GM21619 (cell line): ENCODE results near the gene XPR1.
A peak's percentile ranks its signal among the peaks of the same experiment; 100 is the strongest.
"Not testable (repeated sequence)": the region's sequence is repeated elsewhere in the genome, so short reads cannot be mapped to it uniquely, and the experiment has no call there.

ENCODE experiments used
- ATAC-seq: cut with Tn5 transposase; IDR thresholded peaks from one replicate; pipeline ENCODE4 v1.9.1; 2021; ENCODE audit not compliant: unreplicated experiment

Gene XPR1

GRCh38 chr1:180831507-180831906 is 199.7 kb downstream of the XPR1 start:
- not testable (repeated sequence) for ATAC-seq

DNA sequence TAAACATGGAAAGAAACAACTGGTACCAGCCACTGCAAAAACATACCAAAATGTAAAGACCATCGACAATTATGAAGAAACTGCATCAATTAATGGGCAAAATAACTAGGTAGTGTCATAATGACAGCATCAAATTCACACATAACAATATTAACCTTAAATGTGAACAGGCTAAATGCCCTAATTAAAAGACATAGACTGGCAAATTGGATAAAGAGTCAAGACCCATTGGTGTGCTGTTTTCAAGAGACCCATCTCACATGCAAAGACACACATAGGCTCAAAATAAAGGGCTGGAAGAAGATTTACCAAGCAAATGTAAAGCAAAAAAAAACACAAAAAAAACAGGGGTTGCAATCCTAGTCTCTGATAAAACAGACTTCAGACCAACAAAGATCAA is 201.4 kb downstream of the XPR1 start:
- ATAC-seq = not testable (repeated sequence)

DNA sequence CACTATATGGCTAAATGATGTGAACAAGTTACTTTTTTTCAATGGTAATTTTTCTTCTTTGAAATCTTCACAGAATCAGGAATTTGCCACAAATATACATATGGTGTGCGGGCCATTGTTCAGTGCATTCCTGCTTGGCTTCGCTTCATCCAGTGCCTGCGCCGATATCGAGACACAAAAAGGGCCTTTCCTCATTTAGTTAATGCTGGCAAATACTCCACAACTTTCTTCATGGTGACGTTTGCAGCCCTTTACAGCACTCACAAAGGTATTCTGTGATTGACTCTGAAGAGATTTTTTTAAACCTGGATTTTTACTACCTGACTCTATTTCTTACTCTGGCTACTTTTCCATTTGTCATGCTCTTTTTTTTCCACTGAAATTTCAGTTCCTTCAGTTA is 204.6 kb downstream of the XPR1 start:
- ATAC-seq = no peak

- no peak for ATAC-seq
These were observed 205.2 kb downstream of the XPR1 start for GRCh38 chr1:180837020-180837419.

DNA sequence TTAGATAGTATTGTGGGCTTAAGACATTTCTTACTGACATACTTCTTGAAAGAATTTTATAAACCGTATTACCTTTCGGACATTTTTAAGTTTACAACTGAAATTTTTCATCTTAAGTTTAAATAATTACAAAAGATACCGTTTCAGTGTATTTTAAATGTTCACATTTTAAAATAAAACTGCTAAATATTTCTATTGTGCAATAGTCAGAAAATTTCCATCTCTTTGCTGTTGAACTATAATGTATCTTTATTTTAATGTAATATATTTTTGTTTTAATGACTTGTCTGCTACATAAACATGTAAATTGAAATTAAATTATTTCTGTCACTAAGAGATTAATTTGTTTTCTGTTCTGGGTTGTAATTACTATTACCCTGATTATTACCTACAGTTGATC is 206.7 kb downstream of the XPR1 start:
- no peak for ATAC-seq

- ATAC-seq = no peak
These were observed 207.7 kb downstream of the XPR1 start for GRCh38 chr1:180839547-180839946.

DNA sequence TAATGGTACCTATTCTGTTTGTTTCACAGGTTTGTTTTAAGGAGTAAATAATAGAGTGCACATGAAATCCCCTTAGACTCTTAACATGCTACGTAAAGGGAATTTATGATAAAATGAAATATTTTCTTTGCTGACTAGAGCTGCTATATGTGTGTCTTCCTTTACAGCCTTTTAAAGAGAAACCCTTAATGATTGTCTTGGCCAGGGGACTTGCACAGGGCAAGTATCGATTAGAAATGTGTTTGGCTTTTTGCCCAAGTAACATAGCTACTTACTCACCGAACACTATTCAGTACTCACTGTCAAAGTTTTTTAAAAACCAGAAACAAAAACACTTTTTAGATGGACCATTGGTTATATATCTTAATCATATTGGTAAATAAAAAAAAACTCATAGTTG is 209.6 kb downstream of the XPR1 start:
- no peak for ATAC-seq

DNA sequence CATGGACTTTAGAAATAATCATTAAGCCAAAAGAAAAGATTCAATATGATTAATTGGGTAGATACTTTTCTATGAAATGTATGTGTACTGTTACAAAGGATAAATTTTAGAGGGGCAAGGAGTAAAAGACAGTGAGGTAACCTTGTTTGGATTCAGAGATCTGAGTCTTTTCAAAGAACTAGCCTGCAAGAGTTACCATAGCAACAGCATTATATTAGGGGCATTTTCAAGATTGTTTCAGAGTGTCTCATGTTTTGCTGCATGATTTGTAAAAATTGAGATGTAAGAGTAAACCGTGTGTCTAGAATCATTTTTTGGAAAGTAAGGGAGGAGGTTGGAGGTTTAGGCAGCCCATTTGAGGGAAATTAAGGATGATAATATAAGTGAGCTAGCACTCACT is 210.2 kb downstream of the XPR1 start:
- no peak for ATAC-seq

GRCh38 chr1:180842491-180843275 is 210.9 kb downstream of the XPR1 start:
- no peak for ATAC-seq

DNA sequence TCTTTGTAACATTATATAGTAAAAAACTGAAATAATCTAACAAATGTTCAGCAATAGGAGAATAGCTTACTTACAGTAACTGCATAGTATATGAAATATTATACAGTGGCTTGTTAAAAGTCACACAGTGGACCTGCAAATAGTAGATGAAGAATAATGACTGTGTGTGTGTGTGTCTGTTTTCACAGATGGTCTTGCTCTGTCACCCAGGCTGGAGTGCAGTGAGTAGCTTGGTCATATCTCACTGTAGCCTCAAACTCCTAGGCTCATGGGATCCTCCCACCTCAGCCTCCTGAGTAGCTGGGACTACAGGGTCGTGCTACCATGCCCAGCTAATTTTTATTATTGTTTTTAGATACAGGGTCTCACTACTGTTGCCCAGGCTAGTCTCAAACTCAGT is 213.5 kb downstream of the XPR1 start:
- no peak for ATAC-seq

GRCh38 chr1:180848191-180848590 is 216.4 kb downstream of the XPR1 start:
- no peak for ATAC-seq

- peak; percentile 73 for ATAC-seq
These were observed 217.4 kb downstream of the XPR1 start for GRCh38 chr1:180849031-180849775.

DNA sequence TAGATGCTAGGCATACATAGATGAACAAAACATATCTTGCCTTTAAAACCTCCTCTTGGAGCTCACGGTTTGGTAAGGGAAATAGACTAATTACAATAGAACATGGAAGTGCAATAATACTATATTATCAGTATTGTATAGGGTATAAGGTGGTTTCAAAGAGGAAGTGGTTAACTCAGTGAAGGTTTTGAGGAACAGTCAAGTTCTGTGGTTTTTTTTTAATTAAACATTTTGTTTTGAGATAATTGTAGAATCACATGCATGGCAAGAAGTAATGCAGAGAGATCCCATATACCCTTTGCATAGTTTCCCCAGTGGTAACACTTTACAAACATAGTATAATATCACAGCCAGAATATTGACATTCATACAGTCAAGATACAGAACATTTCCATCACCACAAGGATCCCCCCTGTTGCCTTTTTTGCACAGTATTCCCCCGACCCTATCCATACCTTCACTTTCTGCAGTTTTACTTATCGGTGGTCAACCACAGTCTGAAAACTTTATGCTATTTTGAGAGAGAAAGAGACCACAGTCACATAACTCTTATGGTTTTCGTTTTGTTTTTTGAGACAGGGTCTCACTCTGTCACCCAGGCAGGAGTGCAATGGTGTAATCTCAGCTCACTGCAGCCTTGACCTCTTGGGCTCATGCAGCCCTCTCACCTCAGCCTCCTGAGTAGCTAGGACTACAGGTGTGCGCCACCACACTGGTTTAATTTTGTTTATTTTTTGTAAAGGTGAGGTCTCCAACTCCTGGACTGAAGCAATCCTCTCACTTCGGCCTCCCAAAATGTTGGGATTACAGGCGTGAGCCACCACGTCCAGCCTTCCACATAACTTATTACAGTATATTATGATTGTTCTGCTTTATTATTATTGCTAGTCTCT is 220.4 kb downstream of the XPR1 start:
- no peak for ATAC-seq

GRCh38 chr1:180854001-180854400 is 222.2 kb downstream of the XPR1 start:
- ATAC-seq = no peak

DNA sequence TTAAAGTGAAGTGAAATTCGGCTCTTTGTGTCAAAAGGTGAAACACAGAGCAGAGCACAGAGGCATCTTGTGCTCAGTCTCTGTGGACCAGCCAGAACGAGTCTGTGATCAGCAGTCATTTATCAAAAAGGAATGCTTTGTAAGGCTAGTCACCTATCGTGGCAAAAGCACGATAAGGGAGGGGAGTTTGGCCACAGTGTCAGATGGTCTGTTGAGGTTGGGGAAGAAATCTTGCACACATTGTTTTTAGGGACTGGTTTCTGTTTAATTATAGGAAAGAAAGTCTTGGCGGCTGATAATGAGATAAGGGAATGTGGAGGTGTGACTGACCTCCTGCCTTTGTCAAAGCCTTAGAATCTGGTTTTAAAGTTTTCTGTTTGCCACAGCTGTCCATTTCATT is 222.6 kb downstream of the XPR1 start:
- ATAC-seq = no peak

DNA sequence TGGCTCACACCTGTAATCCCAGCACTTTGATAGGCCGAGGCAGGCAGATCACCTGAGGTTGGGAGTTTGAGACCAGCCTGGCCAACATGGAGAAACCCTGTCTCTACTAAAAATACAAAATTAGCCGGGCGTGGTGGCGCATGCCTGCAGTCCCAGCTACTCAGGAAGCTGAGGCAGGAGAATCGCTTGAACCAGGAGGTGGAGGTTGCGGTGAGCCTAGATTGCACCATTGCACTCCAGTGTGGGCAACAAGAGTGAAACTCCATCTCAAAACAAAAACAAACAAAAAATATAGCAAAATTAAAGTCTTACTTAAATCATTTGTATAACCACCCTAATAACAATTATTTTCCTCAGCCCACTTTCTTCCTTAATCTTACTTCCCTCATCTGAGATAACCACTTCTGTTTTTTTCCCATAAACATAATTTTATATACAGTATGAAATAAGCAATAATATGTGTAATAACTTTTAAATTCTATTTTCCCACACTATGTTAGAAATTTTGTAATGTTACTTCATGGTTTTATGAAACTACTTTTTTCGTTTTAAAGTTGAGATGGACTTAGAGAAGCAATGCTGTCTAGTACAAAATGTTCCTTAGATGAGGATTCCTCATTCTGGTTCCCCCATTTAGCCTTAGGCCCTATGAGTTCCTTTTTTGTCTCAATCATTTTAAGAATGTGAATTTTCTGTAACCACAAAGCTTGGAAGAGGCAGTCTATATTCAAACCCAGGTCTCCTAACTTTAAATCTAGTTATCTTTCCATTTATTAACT is 226.3 kb downstream of the XPR1 start:
- ATAC-seq = not testable (repeated sequence)

DNA sequence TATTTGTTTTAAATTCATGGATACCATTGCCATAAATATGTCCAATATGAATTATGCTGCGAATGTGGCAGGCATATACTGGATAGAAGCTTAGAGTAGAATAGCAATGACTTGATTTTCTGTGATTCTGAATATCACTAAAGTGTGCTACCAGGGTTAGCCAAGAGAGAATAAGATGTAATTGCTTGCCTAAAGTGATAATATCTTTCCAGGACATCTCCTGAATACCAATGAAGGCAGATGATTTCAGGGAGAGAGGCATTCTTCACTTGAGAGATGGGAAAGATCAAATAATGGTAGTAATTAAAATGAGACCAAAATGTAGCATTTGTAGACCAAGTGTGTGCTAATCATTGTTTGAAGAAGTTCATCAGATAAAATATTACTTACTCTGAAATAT is 227.5 kb downstream of the XPR1 start:
- ATAC-seq = no peak

DNA sequence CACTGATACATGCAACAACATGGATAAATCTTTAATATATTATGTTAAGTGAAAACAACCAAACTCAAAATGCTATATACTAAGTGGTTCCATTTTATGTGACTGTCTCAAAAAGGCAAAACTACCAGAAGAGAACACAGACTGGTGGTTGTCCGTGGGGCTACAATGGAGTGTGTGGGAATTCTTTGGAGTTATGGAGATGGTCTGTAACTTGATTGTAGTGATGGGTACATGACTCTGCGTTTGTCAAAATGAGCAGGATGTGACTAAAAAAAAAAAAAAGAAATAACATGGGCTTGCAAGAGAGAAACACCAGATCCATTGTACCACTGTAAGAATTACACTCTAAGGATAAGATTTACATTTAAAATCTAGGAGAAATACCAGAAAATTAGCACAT is 228.7 kb downstream of the XPR1 start:
- ATAC-seq = no peak

- no peak for ATAC-seq
These were observed 230.5 kb downstream of the XPR1 start for GRCh38 chr1:180862305-180862704.

GRCh38 chr1:180863158-180863775 is 231.4 kb downstream of the XPR1 start:
- ATAC-seq = no peak
